Measurements from ENCODE around the gene MASTL.
"Not testable (repeated sequence)": the region's sequence is repeated elsewhere in the genome, so short reads cannot be mapped to it uniquely, and the experiment has no call there.

Gene MASTL

GRCh38 chr10:27155066-27155754 is at the start of gene MASTL:
Gene MASTL (plus strand): TSS chr10:27155352. CDS start chr10:27155427, 75 bp downstream.
- peak; percentile 99 for DNase-seq

- DNase-seq, result no peak
Measured at GRCh38 chr10:27108165-27108564, 47.0 kb upstream of the MASTL start.

GRCh38 chr10:27134371-27134770 is 20.8 kb upstream of the MASTL start:
- no peak for DNase-seq

- no peak for DNase-seq
Measured at GRCh38 chr10:27138277-27138676, 16.9 kb upstream of the MASTL start.

GRCh38 chr10:27143686-27144085 is 11.5 kb upstream of the MASTL start:
- DNase-seq, result no peak

- no peak for DNase-seq
Measured at GRCh38 chr10:27145937-27146336, 9.2 kb upstream of the MASTL start.

- no peak for DNase-seq
Measured at GRCh38 chr10:27147701-27148100, 7.5 kb upstream of the MASTL start.

GRCh38 chr10:27150261-27150660 is 4.9 kb upstream of the MASTL start:
- DNase-seq, result no peak

- no peak for DNase-seq
Measured at GRCh38 chr10:27152687-27153086, 2.5 kb upstream of the MASTL start.

GRCh38 chr10:27153329-27153728 is 1.8 kb upstream of the MASTL start:
- DNase-seq, result no peak

- DNase-seq, result no peak
Measured at GRCh38 chr10:27153845-27154193, 1.3 kb upstream of the MASTL start.

GRCh38 chr10:27156566-27156965 is 1.4 kb downstream of the MASTL start:
- not testable (repeated sequence) for DNase-seq

GRCh38 chr10:27157150-27157549 is 2.0 kb downstream of the MASTL start:
- no peak for DNase-seq

GRCh38 chr10:27158421-27158820 is 3.3 kb downstream of the MASTL start:
- no peak for DNase-seq

GRCh38 chr10:27169849-27170248 is 14.7 kb downstream of the MASTL start:
- DNase-seq, result no peak

- no peak for DNase-seq
Measured at GRCh38 chr10:27188259-27188658, 33.1 kb downstream of the MASTL start.

- DNase-seq, result no peak
Measured at GRCh38 chr10:27188897-27189296, 33.7 kb downstream of the MASTL start.

GRCh38 chr10:27190508-27190907 is 35.4 kb downstream of the MASTL start:
- no peak for DNase-seq

- no peak for DNase-seq
Measured at GRCh38 chr10:27192284-27192683, 37.1 kb downstream of the MASTL start.

- no peak for DNase-seq
Measured at GRCh38 chr10:27197980-27198620, 42.9 kb downstream of the MASTL start.

GRCh38 chr10:27203806-27204205 is 48.7 kb downstream of the MASTL start:
- DNase-seq, result no peak

- DNase-seq, result no peak
Measured at GRCh38 chr10:27207350-27207749, 52.2 kb downstream of the MASTL start.

- no peak for DNase-seq
Measured at GRCh38 chr10:27223964-27224363, 68.8 kb downstream of the MASTL start.

- DNase-seq, result no peak
Measured at GRCh38 chr10:27225011-27225590, 69.9 kb downstream of the MASTL start.
